ENCODE data around the gene SYT12. TPM values are rescaled to one million over a fixed set of nuclear protein-coding genes. Genes with fewer than 3 reads are reported as not detected.

Gene SYT12
- total and polyA plus RNA-seq, 2 donors (not counting 3 experiments of a cell fraction or from before 2014, with no cell fraction given), result not detected

- Histone ChIP-seq H3K36me3 (ENCODE audit: control insufficient read depth in 2 of 2, extremely low read depth in 1 of 2, insufficient read depth in 2 of 2, low read length in 2 of 2) (no peaks in the 10 kb centered on the region), H3K9me3 (replicated peaks; ENCODE audit: control insufficient read depth, insufficient read depth, low read length) (no peaks in the 10 kb centered on the region), H3K4me2 (ENCODE audit: insufficient read depth, low read length) (no peak overlapping the region), H3K9me1 (replicated peaks; ENCODE audit: control insufficient read depth, extremely low read depth, insufficient read depth, low read length) (no peaks in the 10 kb centered on the region), H3K4me3 (replicated peaks in 1 of 3; ENCODE audit: insufficient read depth in 1 of 3, low read depth in 1 of 3, low read length in 3 of 3) (no peak overlapping the region), H3K4me1 (ENCODE audit: control insufficient read depth, extremely low read depth, insufficient read depth, low read length) (no peaks in the 10 kb centered on the region), H3K9ac (replicated peaks; ENCODE audit: extremely low read depth, insufficient read depth, low read length) (no peak overlapping the region), H4K20me1 (replicated peaks; ENCODE audit: control insufficient read depth, extremely low read depth, insufficient read depth, low read length) (no peaks in the 10 kb centered on the region), H3K27ac (ENCODE audit: insufficient read depth, low read depth, low read length) (no peak overlapping the region), H3K27me3 (ENCODE audit: control insufficient read depth in 2 of 2, insufficient read depth in 2 of 2, low read length in 2 of 2) (peaks cover 13 to 14% of the 10 kb centered on the region in 2 experiments), H2AFZ (ENCODE audit: low read depth, low read length) (no peak overlapping the region), H3K79me2 (ENCODE audit: control insufficient read depth, insufficient read depth, low read length) (no peaks in the 10 kb centered on the region)
- BruUV-seq (replicated peaks), result no TSS peak
- no peak for DNase-seq (ENCODE audit: low read depth, low spot score)
- CTCF ChIA-PET, result interaction anchor here (1.0 to 1.5 kb wide), 2 partner anchors 25 to 137 kb away, joined by 3 read pairs; no protein-coding TSS in a partner anchor
- FAIRE-seq, result no peak
- intact Hi-C loops (cut with micrococcal nuclease), result no loop called here
- POLR2A ChIA-PET, result no interaction called here
- dilution Hi-C loops (cut with MboI; ENCODE audit: extremely low pct_ligation_motif_present, low sequenced_read_pairs), result no loop called here
- TF ChIP-seq GATA2 (IDR thresholded peaks at IDR 0.05; ENCODE audit: insufficient read depth, insufficient read length, low read depth, low read length) (no peak), JUN (IDR thresholded peaks at IDR 0.05; ENCODE audit: borderline replicate concordance, insufficient read depth, insufficient read length, low read depth) (no peak), CTCF (IDR thresholded peaks at IDR 0.05; ENCODE audit: extremely low read depth in 1 of 2, insufficient read depth in 1 of 2, low read depth in 1 of 2, low read length in 2 of 2) (no peak), MYC (IDR thresholded peaks at IDR 0.05; ENCODE audit: low read depth, low read length) (no peak), MAX (IDR thresholded peaks at IDR 0.05; ENCODE audit: insufficient read depth, insufficient read length) (no peak), POLR2A (IDR thresholded peaks at IDR 0.05; ENCODE audit: low read depth, low read length) (no peak), POLR2AphosphoS5 (IDR thresholded peaks at IDR 0.05; ENCODE audit: insufficient read depth, low read depth, low read length) (no peak), EZH2 (IDR thresholded peaks at IDR 0.05; ENCODE audit: borderline replicate concordance, low read depth, low read length, severe bottlenecking) (no peak), FOS (IDR thresholded peaks at IDR 0.05; ENCODE audit: borderline replicate concordance, insufficient read depth, low read length) (no peak)
Observed at GRCh38 chr11:67029146-67029545, 6.2 kb downstream of the SYT12 start.
